GM19328 (cell line): ENCODE measurements around the gene KY.

Experiments used
- ATAC-seq: cut with Tn5 transposase; IDR thresholded peaks from one replicate; pipeline ENCODE4 v1.9.1; 2021; ENCODE audit warnings: mild to moderate bottlenecking, moderate library complexity; ENCODE audit not compliant: unreplicated experiment

Gene KY

DNA sequence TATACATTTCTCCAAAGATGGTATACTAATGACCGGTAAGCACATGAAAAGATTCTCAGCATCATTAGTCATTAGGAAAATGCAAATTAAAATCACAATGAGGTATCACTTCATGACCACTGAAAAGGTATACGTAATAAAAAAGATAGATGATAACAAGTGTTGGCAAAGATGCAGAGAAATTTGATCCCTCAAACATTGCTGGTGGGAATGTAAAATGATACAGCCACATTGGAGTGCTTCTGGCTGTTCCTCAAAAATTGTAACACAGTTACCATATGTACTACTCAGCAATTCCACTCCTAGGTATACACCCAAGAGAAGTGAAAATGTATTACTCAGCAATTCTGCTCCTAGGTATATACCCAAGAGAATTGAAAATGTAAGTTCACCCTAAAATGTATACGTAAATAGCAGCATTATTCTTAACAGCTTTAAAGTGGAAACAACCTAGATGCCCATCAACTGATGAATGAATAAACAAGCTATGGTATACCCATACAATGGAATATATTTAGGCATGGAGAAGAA is 25.0 kb upstream of the KY start:
- no peak for ATAC-seq

DNA sequence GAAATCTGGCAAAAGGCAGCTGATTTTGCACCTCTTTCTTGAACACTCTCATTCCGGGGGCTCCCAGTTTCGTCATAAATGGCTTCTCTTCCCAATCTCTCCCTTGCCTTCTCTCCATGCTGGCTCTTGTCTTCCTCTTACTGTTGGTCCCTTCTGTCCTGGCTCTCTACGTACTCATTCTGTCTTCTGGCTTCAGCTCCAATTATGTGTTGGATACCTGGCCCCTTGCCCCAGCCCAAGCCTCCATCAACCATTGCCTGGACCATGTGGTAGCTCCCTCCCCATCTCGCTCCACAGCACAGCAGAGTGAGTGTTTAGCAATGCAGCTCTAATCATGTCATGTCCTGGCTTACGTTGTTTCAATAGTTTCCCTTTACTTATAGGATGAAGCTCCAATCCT is 21.7 kb upstream of the KY start:
- no peak for ATAC-seq

DNA sequence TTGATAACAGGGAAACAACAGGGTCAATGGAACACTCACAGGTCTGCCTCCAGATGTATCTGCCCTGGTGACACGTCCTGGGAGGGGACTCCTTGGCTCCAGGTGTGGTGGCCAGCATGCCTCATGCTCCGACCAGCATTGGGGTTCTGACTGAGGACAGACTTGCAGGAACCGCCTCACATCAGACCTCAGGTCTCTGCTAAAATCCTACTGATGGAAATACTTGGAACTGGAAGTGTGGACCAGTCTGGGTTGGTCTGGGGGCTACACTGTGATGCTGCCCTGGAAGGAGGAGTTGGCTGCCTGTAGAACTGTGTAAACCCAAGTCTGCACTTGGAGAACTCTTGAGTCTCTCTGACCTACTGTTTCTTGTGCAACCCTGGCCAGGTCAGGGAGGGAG is 17.1 kb upstream of the KY start:
- ATAC-seq = no peak

DNA sequence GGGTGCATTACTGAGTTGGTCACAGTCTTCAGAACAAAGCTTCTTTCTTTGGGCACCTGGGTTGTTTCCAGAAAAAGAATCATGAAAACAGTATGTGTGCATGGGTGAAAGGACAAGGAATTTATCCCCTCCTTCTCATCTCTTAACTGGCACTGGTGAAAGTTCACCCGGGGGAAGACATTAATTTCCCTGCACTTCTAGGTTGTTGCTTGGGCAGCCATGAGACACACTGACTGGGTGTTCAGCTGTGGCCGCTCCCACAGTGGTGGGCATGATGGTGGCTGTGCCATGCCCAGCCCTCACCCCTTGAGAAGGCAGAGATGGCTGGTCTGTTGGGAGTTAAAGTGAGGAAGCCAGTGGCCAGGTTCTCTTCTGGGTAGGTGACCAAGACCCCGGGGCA is 16.6 kb upstream of the KY start:
- ATAC-seq = no peak

DNA sequence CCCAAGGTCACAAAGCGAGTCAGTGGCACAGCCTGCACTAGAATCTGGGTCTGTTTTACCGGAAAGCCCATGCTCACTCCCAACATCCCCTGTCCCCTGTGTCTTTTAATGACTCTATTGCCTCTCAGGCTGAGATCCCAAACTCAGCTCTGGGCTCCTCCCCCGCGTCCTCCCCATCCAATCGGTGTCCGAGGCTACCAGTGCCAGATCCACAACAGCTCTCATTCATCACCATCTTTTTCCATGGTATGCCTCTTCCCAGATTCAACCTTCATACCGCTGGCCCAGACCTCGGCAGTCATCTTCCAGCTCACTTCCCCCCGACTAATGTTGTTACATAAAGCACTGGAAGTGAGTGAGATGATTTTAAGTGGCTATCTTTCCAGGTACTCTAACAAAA is 16.1 kb upstream of the KY start:
- no peak for ATAC-seq

DNA sequence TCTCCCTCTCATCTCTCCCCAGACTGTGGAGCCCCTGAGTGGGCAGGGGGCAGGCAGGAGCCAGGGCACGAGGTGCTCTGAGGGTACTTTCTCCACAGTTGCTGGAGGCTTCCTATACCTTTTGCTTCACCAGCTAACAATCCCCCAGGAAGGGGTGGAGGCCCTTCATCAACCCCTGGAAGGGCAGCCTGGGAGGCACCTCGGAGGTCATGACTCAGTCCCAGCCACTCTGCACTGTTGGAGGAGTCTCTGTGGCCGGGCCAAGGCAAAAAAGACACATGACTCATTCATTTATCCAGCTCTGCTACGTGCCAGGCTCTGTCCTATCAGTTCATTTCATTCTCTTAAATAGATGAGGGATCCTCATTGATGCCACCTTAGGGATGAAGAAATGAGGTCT is 15.6 kb upstream of the KY start:
- no peak for ATAC-seq

DNA sequence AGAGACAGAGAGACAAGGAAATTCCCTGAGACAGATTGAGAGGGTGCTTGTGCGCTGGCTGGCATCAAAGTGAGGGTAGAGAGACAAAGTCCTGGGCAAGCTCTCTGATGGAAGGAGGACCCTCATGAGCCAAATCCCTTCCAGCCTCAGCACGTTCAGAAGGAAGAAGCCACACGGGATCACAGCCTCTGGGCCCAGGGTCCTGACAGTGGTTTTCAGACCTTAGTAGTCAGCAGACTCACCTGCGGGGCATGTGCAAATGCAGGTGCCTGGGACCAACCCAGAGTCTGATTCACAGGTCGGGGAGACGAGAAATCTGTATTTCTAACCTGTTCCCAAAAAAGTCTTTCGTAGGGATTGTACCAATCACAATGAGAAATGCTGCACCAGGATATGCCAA is 15.2 kb upstream of the KY start:
- ATAC-seq = no peak

DNA sequence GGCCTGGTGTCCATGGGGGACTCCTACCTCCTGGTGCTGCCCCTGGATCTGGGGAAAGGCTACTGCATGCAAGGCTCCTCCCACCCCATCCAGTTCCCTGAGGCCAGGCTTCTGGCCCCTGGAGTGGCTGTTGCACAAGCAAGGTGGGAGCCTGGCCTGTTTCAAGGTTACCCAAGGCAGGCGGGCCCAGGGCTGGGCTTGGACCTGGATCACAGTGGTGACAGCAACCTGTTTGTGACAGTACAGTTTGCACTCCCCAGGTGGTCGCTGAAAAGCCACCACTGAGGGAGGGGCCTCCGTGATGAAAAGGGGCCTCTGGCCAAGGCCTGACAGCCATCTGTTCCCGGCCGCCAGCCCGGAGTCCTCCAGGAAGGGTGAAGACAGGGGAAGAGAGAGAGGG is 14.4 kb upstream of the KY start:
- ATAC-seq = no peak

DNA sequence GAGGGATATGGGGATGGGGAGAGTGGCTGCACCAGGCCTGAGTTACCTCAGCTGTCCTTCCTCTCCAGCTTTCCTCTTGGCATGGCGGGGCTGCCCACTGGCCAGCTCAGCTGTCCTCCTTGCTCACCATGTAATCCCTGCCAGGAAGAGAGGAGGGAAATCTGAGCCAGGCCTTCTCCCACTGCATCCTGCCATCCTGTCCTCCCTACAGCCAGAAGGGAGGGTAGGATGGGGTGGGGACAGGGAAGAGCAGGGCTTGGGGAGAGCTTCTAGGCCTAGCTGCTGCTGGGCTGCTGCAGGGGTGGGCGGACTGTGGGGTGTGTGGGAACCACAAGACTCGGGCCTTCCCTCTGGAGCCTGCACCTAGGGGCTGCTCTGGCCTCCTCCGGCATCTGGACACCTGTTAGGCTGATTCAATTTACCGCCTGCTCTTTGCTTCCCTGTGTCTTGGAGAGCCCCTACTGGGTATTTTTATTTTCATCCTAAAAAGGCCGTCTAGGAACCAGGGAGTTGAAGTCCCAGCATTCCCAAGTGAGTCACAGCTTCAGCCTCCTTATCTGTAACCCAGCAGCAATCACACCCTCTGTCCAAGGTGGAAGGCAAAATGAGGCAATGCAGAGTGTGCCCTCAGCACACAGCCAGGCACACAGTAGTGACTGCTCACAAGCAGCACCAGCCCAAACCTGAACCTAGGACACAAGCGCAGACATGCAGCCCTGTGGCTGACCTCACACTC is 13.1 kb upstream of the KY start:
- no peak for ATAC-seq

DNA sequence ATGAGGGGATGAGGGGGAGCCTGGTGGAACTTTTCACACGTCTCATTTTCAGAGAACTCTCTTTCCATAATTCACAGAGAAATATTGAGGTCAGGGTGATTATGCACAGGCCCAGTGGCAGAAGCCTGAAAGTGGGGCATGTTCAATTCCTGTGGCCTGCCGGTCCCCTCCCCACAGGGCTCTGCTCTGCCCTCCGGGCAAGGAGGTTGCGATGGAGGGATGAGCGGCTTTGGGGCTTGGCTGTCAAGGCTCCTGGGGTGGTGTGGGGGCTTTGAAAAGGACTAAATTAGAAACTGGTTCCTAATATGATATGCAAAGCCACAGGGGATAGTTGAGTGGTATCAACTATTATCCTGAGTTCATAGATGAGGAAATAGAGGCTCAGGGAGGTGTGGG is 9.2 kb upstream of the KY start:
- ATAC-seq = no peak

DNA sequence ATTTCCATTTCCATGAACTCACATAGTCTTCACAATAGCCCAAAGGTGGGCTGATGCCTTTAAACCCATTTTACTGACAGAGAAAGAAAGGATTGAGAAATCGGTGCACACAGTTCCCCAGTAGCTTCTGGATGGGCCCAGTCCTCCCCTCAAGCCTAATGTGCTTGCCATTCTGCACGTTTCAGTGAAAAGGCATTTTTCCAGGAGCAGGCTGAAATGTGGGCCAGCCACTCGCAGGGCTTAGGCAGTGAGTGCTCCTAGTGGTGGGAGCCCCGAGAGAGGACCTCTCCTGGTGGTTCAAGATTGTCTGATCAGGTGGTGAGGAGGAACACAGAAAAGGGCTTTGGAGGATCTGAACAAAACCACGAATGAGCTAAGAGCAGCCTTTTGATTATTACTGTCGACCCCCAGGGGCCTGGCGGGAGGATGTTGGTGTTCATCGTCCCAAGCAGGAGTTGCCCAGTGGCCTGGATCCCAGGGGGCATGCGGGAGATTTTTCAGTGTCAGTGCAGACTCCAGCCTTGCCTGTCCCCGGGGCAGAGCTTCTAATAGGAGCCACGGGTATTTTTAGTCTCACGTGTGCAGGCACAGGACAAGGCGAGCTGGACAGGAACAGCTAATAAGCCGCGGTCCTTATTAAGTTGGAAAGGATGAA is 8.7 kb upstream of the KY start:
- ATAC-seq = no peak

DNA sequence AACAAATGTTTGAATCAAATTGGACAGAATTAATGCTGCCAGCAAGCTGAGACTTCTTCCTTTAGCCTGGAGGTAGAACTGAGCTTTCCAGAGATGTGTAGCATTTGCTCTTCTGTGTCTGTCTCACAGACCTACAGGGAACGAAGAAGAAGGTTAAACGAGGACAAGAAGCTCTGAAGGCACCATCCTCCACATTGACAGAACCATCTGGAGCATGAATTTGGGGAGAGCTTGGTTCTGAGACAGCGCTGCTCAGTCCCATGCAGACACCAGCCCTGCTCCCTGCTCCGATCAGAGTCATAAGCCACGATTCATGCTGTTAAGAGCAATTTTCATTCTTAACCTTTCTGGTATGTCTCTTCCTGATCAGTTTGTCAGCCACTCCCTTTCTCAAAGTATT is 7.7 kb upstream of the KY start:
- no peak for ATAC-seq

DNA sequence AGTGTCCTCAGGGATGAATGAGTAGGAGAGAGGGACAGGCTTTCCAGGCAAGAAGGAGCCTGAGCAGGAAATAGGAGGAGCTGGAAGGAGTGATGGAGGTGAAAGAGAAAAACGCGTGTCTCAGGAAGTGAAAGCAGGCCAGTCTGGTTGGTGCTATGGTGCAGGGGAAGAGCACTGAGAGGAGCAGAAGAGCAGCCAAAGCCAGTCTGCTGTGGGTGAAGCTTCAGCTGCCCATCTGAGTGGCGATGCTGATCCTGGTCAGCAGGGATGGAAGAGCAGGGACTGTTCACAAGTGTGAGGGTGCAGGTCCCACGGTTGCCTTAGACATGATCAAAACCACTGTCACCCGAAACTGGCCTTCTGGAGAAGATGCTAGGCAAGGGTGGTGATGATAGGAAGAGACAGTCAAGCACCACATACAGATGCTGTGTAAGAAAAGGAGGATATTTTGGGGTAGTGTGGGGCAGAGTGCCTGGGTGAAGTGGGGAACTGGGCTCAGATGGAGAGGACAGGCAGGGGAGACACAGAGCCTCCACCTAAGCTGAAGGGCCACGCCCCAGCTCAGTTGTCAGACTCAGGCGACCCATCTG is 5.5 kb upstream of the KY start:
- no peak for ATAC-seq

DNA sequence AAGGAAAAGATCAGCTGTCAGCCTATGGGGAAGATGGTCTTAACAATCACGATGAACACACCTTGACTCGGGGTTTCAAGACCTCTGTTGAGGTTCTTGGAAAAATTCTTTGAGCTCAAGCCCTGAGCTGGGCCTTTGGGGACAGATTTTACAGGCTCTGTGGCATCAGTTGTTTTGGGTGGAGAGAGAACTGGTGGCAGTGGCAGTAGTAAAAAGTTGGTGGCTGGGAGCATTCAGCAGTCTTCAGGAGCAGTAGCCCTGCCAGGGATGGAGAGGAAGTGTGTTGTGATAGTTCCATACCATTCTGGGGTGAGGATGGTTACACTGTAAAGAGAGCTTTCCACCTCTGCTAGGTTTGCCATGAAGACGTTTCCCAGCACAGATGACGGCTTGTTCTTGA is 4.9 kb upstream of the KY start:
- ATAC-seq = no peak

DNA sequence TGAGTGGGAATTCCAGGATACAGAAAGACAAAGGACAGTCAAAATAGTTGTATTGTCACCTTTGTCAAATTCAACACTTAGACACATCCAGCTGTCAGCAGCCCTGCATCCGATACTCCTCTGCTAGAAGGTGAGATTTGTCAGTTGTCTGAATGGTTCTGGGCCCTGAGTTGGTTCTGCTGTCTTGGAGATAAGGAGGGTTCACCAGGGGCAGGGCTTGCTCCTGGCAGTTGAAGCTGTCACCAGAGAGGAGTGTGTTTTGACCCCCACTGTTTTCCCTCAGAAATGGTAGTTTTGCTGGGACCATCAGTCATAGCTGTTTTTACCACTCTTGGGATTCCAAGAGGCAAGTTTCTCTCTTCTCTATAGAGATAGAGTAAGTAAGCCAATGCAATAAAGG is 3.2 kb upstream of the KY start:
- no peak for ATAC-seq

DNA sequence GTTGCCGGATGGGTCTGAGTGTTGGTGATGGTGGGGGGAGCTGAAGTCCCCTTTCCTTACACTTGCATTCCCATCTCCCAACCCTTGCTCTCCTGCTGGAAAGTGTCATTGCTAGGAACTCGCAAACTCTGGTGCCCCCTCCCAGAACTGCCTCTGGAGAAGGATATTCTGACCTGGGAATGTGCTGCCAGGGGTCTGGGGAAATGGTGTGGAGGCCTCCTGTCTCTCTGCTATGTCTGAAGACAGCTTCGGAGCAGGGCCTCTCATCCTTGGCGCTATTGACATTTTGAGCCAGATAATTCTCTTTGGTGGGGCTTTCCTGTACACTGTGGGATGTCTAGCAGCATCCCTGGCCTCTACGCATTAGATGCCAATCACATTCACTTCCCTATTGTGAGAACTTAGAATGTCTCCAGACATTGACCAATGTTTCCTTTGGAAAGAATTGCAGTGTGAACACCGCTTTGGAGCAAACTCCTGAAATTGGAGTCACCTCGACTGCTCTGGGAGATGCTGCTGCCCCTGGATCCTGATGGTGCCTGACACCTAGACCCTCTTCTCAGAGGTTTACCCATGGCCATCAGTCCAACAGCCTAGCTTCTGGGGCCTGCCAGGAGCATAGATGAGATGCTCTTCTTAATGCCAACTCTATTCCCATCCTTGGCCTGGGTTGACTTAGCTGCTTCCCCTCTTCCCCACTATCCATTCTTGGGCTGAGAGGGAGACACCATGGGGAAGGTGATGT is 2.2 kb upstream of the KY start:
- ATAC-seq = no peak

DNA sequence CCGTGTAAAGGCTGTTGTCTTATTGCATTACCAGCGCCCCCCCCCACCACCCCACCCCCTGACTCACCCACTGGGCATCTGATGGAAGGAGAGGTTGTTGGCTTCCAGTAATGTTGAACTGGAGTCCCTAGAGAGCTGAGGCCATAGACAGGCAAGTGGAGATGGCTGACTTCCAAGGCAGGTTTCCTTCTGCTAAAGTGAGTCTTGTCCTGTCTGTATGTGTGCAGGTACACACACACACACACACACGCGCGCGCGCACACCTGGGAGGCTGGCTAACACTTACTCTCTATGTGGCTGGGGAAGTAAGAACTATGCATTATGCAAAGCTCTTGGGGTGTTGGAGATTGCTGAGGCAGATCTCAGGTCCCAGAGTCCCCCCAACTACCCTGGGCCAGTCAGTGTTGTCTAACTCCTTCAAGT is 1.6 kb upstream of the KY start:
- ATAC-seq = no peak

DNA sequence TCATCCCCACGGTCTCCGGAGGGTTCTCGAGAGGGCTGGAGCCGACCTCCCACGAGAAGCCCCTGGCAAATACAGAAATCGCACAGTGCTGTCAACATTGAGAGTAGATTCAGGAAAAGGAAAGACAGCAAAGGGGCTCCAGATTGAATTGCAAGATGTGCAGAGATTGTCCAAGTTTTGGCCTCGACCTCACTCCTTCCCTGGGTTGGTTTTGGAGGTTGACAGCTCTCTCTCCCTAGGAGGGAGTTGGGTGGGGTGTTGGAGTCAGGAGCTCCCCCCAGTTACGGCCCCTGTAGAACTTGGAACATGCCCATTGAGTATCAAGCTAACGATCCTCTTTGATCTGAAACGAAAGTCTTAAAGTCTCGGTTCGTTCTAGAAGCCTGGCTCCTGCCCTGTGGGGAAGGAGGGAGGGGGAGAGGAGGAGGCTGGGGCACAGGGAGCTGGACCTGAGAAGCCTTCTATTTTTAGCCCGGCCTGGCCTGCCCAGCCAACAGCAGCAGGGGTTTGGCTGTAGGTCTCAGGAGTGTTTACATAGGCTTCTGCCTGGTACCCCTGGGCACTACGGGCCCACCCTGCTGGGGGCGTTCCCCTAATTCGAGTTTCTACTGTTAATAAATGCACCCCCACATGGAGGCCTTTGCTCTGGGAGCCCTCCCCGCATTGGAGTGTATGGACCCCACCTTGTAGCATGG is 672 bp upstream of the KY start:
- ATAC-seq = no peak

DNA sequence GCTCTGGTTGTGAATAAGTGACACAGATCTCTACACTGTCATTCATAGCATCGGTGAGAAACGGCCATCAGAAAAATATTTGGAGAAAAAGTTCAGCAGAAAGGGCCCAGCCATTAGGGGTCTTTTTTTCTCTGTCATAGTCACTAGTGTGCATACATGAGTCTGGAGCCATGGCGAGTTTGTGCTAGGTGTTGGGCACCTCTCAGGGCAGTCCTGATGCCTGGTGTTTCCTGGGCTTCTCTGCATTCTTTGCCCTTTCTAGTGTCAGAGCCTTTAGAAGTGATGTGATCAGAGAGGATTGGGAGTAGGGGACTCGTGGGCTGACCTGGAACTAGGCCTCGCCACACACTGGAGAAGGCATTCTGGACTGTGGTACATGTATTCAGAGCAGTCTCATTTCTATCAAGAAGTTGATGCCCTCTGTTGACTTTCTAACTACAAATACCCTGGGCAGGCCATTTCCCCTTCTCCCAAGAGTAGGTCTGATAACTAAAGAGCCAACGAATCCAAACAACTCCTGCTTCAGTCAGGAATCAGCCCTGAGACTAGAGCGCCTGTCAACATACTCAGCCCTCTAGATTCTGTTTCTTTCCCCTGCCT is 1.6 kb downstream of the KY start:
- no peak for ATAC-seq

DNA sequence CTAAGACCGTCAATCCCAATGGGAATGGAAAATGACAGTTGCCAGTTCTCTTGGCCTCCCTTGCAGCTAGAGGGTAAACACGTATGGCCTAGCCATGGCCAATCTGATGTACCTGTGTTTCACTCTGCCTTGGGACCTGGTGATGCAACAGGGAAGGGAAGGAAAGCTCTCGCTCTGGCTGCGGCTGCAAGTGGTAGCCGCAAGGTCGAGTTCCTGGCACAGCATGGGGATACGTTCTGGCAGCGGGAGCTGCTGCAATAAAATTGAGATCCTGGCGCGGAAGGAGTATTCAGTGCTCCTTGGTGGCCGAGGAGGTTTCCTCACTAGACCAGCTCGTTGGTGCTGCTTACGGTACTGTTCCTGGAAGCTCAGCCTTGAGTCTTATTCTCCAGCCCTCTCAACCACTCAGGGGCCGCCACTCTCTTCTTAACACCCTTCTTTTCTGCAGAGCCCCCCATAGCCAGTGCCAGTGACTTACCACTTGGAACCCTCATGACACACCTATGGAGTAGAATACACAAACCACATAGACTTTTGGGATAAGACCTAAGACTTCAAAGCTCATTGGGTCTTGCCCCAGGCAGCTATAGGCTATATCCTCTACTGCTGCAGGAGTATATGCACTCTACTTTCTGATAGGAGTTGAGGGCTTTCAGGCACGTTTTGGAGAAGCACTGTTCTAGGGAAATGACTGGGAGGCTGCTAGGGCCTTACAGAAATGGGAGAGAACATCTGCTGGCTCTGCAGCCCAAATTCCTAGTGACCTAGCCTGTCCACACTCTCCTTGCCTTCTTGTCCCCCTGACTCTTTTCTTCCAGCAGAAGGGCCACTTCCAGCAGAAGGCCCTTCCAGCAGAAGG is 2.7 kb downstream of the KY start:
- ATAC-seq = no peak
